ENCODE results near the gene NUAK2. TPM values are rescaled to one million over a fixed set of nuclear protein-coding genes. Genes with fewer than 3 reads are reported as not detected.

NUAK2 gene
- total and polyA plus RNA-seq, 2 of the 8 experiments (the other 6 are each of a cell fraction or from before 2014, with no cell fraction given) = 9.4 to 12.9 TPM

GRCh38 chr1:205319081-205320018, 2.2 kb downstream of the NUAK2 start (continued):
- no peak for TF ChIP-seq EP300 (IDR thresholded peaks at IDR 0.05; ENCODE audit: borderline replicate concordance in 1 of 2, low read depth in 2 of 2, low read length in 2 of 2)
- TF ChIP-seq NANOG (IDR thresholded peaks at IDR 0.05; ENCODE audit: insufficient read depth, low read depth, low read length, poor library complexity, severe bottlenecking) = no peak
- TF ChIP-seq CHD2 (IDR thresholded peaks at IDR 0.05; ENCODE audit: low read length) = no peak
- TF ChIP-seq SIN3A (conservative IDR thresholded peaks at IDR 0.05 in 1 of 2, IDR thresholded peaks at IDR 0.05 in 1 of 2; ENCODE audit: low read depth in 1 of 2, low read length in 2 of 2) = no peak
- TF ChIP-seq SAP30 (IDR thresholded peaks at IDR 0.05; ENCODE audit: insufficient read depth, insufficient replicate concordance, low read length) = no peak
- peak; percentile 67 for TF ChIP-seq CEBPB (IDR thresholded peaks at IDR 0.05; ENCODE audit: low read depth, low read length)
- no peak for TF ChIP-seq CBX8 (IDR thresholded peaks at IDR 0.05; ENCODE audit: borderline replicate concordance, low read depth, low read length)
- no peak for TF ChIP-seq NRF1 (IDR thresholded peaks at IDR 0.05; ENCODE audit: low read depth, low read length)
- no peak for TF ChIP-seq HDAC2 (IDR thresholded peaks at IDR 0.05; ENCODE audit: borderline replicate concordance in 1 of 2, low read depth in 2 of 2, low read length in 2 of 2)
- no peak for TF ChIP-seq KDM5A (IDR thresholded peaks at IDR 0.05; ENCODE audit: low read length)
- no peak for TF ChIP-seq USF2 (IDR thresholded peaks at IDR 0.05; ENCODE audit: low read length)
- TF ChIP-seq CTBP2 (IDR thresholded peaks at IDR 0.05; ENCODE audit: borderline replicate concordance, insufficient read depth, insufficient read length, low read length) = no peak
